AG10803 (cell line): ENCODE data around the gene TOM1L2.

ENCODE experiments used
- DNase-seq: peaks from one replicate; pipeline ENCODE4 v3.0.0; 2010; ENCODE audit warnings: low read depth
- H3K4me3 ChIP-seq: 2 replicates; pipeline ENCODE4 v1.5.1; 2011; ENCODE audit warnings: mild to moderate bottlenecking, low read length, control low read depth
- CTCF ChIP-seq: conservative IDR thresholded peaks from 2 replicates; pipeline ENCODE4 v1.5.1; 2011; ENCODE audit warnings: mild to moderate bottlenecking, low read length, control low read depth, inconsistent platforms

Gene TOM1L2

GRCh38 chr17:17819111-17819510 lies 153.1 kb downstream of the TOM1L2 start:
- DNase-seq, result no peak
- TF ChIP-seq CTCF, result no peak
- no peak overlapping the region for H3K4me3 ChIP-seq

GRCh38 chr17:17818088-17818526 lies 154.1 kb downstream of the TOM1L2 start:
- DNase-seq, result no peak
- no peak for TF ChIP-seq CTCF
- no peak overlapping the region for H3K4me3 ChIP-seq

GRCh38 chr17:17817552-17817947 lies 154.7 kb downstream of the TOM1L2 start:
- H3K4me3 ChIP-seq, result no peak overlapping the region
- no peak for DNase-seq
- TF ChIP-seq CTCF, result no peak

- H3K4me3 ChIP-seq, result no peak overlapping the region
- no peak for DNase-seq
- no peak for TF ChIP-seq CTCF
Measured at GRCh38 chr17:17816831-17817551, 155.2 kb downstream of the TOM1L2 start.

DNA sequence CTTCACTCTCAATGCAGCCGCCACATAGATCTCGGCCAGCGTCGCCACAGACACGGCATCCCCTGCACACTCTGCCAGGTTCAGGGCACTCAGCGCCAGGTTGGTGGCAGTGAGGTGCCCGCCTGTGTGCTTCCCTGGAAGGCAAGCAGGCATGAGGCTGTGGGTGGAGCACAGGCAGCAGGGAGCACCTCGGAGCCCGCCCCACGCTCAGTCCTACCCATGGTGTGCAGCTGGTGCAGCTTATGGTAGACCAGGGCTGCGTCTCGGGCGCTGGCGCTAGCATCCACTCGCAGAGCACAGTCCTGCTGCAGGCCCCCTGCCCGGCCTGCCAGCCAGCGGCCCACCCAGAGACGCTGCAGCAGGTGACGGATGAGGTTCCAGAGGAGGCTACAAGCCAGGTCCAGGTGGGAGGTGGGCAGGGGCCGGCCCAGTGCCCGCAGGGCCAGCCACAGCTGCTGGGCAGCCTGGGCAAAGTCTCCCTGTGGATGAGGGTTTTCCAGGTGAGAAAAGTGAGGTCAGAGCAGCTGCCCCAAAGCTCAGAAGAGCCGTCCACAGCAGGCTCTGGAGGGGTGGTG lies 155.9 kb downstream of the TOM1L2 start:
- no peak for DNase-seq
- H3K4me3 ChIP-seq, result no peak overlapping the region
- no peak for TF ChIP-seq CTCF

DNA sequence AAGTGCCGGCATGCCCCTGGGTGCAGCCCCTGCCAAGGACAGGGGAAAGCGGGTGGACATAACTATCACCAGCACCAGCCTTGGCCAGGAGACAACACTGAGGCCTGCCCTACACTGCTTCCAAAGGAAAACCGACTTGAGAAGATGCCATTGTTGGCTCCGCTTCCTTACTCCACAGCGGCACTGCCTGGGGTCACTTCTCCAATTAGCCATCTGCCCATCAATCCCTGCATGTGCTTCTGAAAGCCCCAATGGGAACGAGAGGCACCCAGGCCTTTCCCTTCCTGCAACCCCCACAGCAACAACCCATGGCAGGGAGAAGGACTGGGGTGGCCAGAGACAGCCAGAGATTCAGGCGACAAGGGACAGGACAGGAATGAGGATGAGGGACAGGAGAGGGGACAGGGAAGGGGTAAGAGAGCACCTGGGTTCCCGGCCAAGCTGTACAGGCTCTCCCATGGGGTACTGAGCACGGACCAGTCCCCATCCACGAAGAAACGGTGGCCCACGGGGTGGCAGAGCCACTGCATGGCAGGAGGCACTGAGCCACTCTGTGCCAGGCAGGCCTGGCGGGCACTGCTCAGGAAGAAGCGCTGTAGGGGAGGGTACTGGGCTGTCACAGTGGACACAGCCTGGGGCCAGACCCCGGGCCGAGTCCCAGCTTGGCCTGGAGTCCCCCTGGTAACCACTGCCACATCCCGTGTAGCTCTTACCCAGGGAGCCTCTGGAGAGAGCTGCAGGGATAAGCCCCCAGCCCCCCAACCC lies 156.6 kb downstream of the TOM1L2 start:
- H3K4me3 ChIP-seq, result no peak overlapping the region
- DNase-seq, result no peak
- TF ChIP-seq CTCF, result no peak
